HG03039 (cell line): ENCODE measurements around the gene TUBGCP6.
"Not testable (repeated sequence)": the region's sequence is repeated elsewhere in the genome, so short reads cannot be mapped to it uniquely, and the experiment has no call there.

Experiments
- ATAC-seq: cut with Tn5 transposase; IDR thresholded peaks from one replicate; pipeline ENCODE4 v1.9.1; 2021; ENCODE audit warnings: mild to moderate bottlenecking, moderate library complexity; ENCODE audit not compliant: unreplicated experiment

The TUBGCP6 gene

DNA sequence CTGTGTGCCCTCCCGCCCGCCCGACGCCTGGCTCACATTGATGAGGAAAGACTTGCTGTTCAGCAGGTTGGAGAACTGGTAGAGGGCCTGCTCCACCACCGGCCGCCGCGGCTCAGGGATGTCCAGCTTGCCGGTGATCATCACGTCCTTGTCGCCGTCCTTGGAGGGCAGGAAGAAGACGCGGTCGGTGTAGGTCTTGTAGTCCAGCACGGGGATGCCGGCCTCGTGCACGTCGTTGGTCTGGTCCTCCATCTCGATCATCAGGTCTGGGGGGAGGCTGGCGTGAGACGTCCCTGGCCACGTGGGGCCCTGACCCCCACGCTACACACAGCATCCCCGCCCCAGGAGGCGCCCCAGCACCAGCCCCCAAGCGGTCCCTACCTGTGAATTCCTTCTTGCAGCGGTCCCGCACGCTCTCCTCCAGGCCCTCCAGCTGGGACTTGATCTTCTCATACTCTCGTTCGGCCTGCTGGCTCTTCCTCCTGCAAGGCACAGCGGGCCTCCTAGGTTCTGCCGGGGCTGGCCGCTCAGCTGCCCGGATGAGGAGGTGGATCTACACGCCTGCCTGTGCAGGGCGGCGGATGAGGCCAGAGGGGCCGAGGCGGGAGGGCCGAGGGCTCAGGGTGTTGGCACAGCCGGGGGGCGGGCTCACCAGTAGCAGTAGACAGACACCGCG lies 36.0 kb upstream of the TUBGCP6 start:
- ATAC-seq: no peak

DNA sequence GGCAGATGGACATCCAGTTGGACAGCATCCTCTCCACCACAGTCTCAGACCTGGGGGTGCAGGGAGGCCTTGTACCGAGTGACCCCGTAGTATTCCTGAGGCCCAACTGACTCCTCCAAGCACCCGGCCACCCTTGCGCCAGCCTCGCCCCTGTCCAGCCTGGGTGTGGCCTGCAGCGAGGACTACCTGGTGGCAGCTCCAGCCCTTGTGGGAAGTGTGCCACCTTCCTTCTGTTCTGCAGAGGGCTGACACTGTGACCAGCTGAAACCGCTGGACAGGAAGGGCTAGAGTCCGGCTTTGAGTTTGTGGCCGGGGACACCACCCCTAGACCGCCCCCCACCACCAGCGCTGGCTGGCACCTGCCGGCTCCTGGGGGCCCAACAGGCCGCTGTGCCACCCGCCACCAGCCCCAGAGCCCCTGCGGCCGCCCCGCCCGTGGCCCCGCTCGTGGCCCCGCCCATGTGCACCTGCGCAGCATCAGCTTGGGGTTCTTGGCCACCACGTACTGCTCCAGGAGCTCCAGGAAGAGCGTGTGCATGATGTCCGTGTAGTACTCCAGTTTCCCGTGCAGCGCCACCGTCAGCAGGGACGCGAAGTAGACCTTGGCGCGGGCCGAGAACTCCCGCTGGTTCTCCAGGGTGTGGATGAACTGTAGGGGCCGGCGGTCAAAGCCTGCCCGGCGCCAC lies 35.3 kb upstream of the TUBGCP6 start:
- ATAC-seq: no peak

DNA sequence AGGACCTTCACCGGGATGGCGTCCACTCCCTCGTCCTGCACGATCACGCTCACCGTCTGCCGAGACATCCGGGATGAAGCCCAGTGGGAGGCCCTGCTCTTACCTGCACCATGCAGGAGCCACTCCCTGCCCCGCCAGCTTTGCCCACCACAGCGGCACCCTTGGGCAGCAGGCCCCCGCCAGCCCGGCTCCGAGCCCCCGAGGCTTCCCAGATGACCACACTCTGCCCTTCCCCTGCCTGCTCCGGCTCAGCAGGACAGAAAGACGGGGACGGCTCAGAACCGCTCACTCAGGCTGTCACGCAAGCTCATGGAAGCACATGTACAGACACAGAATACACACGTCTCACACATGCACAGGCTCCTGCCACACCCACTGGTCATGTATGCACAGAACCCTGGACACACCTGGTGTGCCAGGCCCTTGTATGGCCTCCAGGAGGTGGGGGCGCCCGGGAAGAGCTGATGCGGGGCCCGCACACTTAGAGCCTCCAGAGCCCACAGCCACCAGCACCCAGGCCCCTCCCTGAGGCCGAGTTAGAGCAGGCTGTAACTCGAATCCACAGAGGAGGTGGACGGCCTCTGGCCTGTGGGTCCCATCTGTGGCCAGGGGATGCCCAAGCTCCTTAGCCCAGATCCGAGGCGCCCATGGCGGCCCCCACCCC lies 34.3 kb upstream of the TUBGCP6 start:
- ATAC-seq: no peak

DNA sequence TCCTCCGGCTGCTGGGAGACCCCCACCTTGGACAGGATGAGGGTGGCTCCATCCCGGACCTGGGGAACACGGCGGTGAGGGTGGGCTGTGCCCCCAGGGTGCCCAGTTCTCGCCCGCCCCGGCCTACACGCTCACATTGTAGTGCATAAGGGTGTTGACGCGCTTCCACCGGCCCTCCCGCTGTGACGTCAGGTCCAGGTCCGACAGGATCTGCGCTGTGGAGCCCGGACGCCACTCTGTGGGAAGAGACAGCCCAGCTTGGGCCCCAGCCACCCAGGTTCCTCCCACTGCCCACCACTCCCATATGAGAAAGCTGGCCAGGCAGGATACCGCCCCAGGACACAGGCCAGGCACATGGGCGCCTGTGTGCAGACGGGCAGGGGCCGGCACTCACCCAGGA lies 33.6 kb upstream of the TUBGCP6 start:
- ATAC-seq: no peak

DNA sequence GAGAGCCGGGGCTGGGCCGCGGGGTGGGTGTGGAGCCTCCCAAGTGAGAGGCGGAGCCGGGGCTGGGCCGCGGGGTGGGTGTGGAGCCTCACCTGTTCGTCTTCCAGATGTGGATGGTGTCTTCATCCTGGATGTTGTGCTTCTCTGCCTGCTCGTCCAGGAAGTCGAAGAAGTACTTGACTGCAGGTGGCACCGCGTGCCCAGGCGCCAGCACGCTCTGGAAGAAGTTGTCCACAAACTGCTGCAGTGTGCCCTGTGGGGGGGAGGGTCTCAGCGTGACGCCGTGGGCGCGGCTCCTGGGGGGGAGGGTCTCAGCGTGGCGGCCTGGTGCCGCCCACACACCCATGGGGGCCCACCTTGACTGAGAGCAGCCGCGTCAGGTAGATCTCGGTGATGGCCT lies 32.9 kb upstream of the TUBGCP6 start:
- no peak for ATAC-seq

DNA sequence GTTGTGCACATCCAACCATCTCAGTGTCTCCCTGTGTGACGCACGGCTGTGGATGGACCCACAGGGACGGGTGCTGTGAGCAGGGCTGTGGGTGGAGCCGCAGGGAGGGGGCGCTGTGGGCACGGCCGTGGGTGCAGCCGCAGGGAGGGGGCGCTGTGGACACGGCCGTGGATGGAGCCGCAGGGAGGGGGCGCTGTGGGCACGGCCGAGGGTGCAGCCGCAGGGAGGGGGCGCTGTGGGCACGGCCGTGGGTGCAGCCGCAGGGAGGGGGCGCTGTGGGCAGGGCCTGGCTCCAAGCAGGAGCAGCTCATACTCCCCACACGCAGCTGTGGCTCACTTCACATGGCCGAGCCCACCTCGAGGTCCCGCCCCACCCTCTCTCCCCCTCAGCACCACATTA lies 31.3 kb upstream of the TUBGCP6 start:
- ATAC-seq: peak; percentile 65

DNA sequence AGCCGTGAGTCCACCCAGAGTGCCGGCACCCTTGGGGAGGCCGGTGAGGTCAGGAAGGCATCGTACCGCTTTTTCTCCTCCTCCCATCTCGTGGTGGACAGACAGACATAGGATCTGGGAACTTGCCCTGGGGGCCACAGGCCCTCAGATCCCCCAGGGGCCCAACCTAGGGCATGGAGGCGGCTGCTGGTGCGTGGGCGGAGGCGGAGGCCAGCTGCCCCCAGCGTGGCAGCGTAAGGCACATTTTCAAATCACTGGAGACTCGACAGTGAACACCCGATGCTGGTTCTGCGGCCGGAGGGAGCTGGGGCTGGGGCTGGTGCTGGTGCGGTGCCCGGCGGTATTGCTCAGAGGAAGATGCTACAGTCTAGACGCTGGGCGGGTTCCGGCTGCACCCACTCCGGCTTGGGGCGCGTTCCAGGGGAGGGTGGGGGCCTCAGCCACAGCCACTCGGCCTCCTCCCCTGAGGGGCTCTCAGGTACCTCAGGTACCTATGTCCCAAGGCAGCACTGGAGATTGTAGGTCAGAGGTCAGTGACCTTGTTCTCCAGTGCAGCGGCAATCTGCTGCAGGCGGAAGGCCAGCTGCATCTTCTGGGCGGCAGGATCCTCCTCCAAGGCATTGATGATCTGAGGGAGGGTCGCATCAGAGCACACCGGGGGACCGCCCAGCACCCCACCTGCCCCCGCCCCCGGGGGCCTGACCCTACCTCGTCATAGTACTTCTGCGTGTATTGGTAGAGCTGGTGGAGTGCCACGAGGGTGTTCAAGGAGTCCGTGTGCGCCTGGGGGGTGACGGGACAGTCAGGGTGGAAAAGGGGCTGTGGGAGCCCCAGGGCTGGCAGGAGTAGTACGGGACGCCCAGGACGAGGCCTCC lies 30.6 kb upstream of the TUBGCP6 start:
- no peak for ATAC-seq

DNA sequence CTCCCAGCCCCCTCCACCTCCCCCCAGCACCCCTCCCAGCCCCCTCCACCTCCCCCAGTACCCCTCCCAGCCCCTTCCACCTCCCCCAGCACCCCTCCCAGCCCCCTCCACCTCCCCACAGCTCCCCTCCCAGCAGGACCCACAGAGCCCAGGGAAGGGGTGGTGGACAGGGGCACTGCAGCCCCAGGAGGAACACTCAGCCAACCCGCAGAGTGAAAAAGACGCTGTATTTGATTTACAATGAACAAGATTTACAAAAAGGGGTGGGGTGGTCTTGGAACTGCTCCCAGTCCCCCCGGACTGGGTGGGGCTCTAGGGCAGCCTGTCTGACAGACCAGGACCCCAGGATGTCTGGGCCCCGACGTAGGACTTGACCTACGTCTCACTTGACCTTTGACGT lies 29.9 kb upstream of the TUBGCP6 start:
- no peak for ATAC-seq

DNA sequence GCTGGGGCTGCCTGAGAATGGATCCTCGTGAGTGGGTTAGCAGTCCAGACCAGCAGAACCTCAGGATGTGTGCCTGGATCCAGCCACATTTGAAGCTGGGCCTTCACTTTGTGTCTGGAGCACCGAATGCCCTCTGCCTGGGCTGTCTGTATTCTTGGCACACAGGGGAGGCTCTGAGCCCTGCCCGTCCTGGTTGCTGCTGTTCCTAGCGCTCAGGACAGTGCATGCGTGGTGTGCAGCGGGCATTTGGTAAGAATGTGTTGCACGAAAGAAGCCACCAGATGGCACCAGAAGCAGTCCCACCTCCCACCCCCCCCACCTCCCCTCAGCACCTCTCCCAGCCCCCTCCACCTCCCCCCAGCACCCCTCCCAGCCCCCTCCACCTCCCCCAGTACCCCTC lies 29.5 kb upstream of the TUBGCP6 start:
- no peak for ATAC-seq

DNA sequence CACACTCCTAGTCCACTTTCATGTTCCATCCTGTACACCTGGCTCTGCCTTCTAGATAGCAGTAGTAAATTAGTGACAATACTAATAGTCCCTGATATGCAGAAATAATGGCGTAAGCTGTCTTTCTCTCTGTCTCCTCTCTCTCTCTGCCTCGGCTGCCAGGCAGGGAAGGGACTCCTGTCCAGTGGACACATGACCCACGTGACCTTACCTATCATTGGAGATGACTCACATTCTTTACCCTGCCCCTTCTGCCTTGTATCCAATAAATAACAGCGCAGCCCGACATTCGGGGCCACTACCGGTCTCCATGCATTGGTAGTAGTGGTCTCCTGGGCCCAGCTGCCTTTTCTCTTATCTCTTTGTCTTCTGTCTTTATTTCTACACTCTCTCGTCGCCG lies 29.0 kb upstream of the TUBGCP6 start:
- ATAC-seq: not testable (repeated sequence)

DNA sequence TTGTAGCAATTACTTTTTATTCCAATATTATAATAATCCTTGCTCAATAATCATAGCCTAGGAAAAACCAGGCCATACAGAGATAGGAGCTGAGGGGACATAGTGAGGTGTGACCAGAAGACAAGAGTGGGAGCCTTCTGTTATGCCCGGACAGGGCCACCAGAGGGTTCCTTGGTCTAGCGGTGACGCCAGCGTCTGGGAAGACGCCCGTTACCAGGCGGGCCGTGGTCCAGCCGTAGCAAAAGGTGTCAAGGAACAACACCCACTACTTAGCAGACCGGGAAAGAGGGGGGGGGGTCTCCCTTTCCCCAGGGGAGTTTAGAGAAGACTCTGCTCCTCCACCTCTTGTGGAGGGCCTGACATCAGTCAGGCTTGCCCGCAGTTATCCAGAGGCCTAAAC lies 28.5 kb upstream of the TUBGCP6 start:
- not testable (repeated sequence) for ATAC-seq

DNA sequence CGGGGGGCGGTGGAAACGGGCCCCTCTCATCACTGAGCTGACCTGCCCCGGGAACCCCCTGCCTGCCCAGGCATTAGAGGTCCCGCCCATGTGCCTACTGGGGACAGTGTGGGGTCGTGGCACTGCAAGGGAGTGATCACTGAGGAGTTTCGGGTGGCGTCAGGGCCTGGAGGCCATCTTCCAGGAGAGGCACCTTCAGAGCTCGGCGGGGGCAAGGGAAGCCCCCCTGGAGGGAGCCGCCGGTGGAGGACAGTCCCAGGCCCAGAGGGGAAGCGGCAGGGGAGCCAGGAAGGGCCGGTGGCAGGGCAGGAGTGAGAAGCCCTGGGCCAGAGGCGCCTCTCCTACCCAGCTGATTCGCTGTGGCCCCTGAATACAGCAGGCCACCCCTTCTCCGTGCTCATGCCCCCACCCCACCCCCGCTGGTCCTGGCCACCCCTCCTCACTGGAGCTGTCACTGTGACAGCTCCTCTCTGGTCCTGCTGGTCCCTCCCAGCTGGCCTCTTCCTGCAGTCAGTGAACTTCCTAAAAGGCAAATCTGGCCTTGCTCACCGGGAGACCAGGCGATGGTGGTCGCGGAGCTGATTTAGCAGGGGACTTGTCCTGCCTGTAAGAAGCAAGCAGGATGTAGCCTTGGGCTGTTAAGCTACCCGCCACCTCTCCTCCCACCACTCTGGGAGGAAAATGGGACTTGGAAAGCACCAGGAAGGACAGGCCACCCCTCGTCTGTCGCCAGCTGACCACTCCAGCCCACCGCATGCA lies 27.4 kb upstream of the TUBGCP6 start:
- ATAC-seq: no peak

DNA sequence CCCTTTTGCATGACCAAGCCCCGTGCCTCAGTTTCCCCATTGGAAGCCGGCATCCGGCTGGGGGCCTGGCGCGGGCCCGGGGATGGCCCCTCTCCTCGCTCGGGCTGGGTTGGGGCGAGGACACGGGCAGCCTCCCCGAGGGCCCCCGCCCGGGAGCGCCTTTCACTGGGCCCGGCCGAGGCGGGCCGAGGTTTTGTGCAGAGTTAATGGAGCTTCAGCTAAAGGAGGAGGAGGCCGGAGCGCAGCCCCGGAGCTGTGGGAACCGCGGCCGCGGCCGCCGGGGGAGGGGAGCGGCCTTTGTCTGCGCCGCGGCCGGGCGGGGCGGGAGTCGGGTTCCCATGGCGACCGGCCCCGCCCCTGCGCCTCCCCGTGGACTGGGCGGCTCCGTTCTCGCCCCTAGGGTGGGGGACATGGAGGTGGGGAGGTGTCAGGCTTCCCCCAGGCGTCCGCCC lies 26.7 kb upstream of the TUBGCP6 start:
- no peak for ATAC-seq

DNA sequence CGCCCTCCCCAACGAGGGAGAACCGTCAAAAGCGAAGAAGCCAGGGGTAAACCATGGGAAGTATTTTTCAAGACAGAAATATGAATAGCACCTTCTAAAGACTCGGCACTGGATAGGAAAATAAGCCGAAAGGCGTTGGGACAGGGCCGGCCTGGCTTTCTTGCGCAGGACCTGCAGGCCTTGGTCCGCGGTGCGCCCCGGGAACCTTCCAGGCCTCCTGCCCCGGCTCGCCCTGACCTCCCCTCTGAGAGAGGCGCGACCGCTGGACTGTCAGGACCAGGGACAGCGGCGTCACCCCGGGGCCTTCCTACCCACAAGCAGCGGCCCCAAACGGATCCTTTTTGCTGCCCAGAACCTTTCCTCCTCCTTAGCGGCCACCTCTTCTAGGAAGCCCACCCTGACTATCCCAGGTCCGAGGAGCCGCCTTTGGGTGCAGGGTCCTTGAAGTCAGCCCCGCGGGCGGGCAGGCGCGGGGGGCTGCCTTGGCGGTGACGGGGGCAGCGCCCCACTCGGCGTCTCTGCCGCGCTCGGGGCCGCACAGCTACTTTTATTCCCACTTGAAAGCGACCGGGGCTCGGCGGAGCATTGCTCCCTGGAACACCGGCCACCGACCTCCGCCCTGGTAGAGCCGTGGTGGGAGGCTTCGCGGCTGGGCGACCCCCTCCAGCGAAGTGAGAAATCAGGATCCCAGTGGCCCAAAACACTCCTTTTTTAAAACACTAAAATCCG lies 26.0 kb upstream of the TUBGCP6 start:
- ATAC-seq: no peak

DNA sequence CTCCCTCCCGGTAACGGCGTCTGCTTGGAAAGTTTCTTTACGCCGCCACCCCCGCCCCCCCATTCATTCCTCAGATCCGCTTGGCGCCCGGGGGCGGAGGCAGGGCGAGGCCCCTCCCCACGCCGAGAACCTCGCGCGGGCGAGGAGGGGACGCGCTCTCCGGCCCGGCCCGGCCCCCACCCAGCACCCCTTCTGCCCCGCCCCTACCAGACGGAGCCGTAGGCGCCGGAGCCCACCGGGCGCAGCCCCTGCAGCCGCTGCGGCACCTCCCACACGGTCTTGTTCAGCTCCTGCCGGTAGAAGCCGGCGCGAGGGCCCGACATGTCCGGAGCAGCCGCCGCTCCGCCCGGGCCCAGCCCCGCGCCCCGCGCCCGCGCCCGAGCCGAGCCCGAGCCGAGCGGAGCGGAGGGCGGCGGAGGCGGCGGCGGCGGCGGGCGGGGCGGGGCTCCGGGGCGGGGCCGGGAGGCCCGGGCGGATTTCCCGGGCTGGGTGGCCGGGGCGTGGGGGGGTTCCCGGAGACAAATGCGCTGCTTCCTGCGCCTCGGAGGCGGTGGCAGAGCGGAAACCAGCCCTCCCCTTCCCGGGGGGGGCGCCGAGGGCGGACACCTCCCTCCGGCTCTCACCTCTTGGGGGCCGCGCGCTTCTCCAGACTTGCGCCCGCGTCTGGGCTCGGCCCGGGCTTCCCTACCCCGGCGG lies 25.3 kb upstream of the TUBGCP6 start, which contains the start of gene MAPK11:
Gene MAPK11, minus strand, starts transcription at position 411 of the 696 bp plus-strand sequence. Its CDS starts 88 bp downstream, at position 323.
- no peak for ATAC-seq

DNA sequence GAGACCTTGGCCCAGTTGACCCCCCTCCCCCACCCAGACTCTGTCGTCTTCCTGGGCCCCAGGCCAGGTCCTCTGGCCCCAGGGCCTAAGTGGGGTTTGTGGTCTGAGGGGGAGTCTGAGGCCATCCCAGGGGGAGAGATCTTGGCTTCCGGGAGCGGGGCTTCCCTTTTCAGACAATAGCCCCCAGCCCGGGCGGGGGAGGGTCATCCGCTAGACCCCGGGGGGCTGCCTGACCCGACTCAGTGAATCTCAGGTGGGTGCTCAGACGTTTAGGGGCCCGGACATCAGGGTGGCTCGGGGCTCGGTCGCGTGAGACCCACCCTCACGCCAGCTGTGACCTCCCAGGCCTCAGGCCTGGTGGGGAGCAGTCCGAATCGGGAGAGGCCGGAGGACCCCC lies 24.7 kb upstream of the TUBGCP6 start:
- no peak for ATAC-seq

DNA sequence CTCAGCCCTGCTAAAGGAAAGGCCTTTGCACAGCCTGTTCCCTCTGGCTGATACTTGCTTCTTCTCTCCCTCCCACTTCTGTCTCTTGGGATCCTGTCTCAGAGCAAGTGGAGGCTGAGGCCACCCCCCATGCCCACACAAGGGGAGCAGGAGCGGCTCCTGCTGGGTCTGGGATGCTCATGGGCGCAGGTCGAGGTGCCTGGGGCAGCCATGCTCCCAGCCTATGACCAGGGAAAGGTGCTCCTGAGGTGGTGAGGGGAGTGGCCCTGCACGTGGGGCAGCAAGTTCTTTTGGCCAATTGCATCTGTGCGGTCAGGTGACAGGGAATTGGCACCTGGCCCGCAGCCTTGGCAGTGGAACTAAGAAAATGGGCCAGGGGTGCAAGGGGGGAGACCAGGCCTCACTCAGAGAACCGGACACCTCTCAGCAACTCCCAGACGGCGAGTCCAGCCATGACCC lies 23.9 kb upstream of the TUBGCP6 start:
- ATAC-seq: no peak

DNA sequence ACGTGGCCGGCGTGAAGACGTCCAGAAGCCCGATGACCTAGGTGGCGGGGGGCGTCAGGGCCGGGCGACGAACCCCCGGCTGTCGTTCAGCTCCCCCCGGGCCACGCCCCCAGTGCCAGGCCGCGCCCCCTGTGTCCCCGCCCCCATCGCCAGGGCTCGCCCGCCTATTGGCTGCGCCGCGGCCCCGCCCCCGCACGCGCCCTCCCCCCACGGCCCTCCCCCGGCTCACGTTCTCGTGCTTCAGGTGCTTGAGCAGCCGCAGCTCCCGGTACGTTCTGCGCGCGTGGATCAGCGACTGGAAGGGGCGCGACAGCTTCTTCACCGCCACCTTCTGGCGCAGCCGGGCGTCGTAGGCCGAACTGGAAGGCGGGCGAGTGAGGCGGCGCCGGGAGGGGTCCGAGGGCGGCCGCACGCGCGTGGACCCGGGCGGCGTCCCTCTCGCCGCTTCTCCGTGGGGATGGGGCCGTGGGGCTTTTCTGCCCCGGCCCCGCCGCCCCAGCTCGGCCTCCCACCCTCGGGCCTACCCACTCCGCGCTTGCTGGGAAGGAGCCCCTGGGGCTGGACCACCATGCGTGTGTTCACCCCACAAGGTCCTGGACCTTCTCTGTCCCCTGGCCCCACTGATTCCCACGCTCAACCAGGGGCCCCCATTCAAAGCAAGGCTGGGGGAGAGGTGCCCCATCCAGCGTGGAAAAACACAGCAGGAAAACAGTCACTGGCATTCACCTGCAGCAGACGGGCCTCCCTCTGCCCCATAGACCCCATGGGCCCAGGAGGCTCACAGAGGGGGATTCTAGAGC lies 23.0 kb upstream of the TUBGCP6 start:
- no peak for ATAC-seq
